Thyroid gland (tissue), 4 donors: Measurements from ENCODE around the gene CCDC170.

Experiments used
- CTCF ChIP-seq, 6 experiments: fragments of 200-600 bp in 3 of 6; fragments of 450-650 bp in 3 of 6; sonication (generic) in 3 of 6; IDR thresholded peaks; one replicate each; pipeline ENCODE4 v1.5.1; 2016 to 2019; ENCODE audit warnings: antibody characterized with exemption in 6 of 6, mild to moderate bottlenecking in 2 of 6, inconsistent platforms in 1 of 6, moderate library complexity in 1 of 6
- POLR2A ChIP-seq, 2 donors: fragments of 450-650 bp; IDR thresholded peaks; one replicate each; pipeline ENCODE4 v1.6.1; 2017; ENCODE audit warnings: antibody characterized with exemption in 2 of 2, mild to moderate bottlenecking in 2 of 2, moderate library complexity in 1 of 2

- TF ChIP-seq CTCF (IDR thresholded peaks at IDR 0.05) (no peak), POLR2A (IDR thresholded peaks at IDR 0.05) (no peak)
Measured at GRCh38 chr6:151585741-151586140, 91.9 kb downstream of the CCDC170 start.
